Nephron (organoid): ENCODE measurements around the gene ICAM5.

ENCODE experiments used
- H3K27ac Mint-ChIP-seq, 3 experiments: 2 replicates each; pipeline ENCODE4 v1.8.0; 2020; ENCODE audit warnings: mixed read lengths in 3 of 3, mild to moderate bottlenecking in 2 of 3, moderate library complexity in 1 of 3
- H3K27me3 Mint-ChIP-seq: 2 replicates; pipeline ENCODE4 v1.8.0; 2021; ENCODE audit warnings: low read depth, mild to moderate bottlenecking, moderate library complexity, mixed read lengths
- H3K36me3 Mint-ChIP-seq: 2 replicates; pipeline ENCODE4 v1.8.0; 2020; ENCODE audit warnings: low read depth, mixed read lengths
- H3K4me1 Mint-ChIP-seq: 2 replicates; pipeline ENCODE4 v1.8.0; 2020; ENCODE audit warnings: mixed read lengths
- H3K4me3 Mint-ChIP-seq, 3 experiments: 2 replicates each; pipeline ENCODE4 v1.8.0; 2020; ENCODE audit warnings: mild to moderate bottlenecking in 3 of 3, mixed read lengths in 3 of 3, moderate library complexity in 2 of 3
- H3K9me3 Mint-ChIP-seq: 2 replicates; pipeline ENCODE4 v1.8.0; 2020; ENCODE audit warnings: mixed read lengths
- TF ChIP-seq, protein P1 (sequence below), 3 experiments: fragments of 200-600 bp; sonication (generic); IDR thresholded peaks; one replicate each; pipeline ENCODE4 v1.5.0; 2021; ENCODE audit warnings: antibody characterized with exemption in 3 of 3; ENCODE audit not compliant: unreplicated experiment in 3 of 3

The ICAM5 gene

DNA sequence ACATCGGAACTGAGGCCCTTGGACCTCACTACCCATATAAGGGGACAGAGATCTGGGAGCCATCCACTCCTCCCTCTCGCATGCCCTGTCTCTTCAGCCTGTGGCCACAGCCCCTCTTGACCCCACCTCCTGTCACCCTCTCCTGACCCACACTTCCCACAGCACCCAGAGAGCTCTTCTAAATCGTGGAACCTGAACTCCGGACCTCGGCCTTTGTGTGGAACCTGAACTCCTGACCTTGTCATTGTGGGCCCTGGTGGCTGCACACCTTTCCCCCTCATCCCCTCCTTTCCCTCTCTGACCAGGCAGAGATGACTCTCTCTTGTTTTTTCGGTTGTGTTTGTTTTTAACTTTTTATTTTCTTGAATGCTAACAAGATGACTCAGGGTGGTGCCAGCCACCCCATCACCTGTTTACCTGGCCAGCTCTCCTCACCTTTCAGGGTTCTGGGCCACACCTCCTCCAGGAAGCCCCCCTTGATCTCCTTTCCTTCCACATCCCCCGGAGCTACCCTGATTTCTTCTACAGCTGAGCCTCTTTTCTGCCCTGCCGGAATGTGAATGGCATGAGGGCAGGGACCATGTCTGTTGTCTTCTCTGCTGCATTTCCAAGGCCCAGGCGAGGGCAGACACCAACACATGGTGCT lies 32.7 kb upstream of the ICAM5 start:
- no peaks in the 10 kb centered on the region for H3K27me3 Mint-ChIP-seq
- no peak overlapping the region for H3K27ac Mint-ChIP-seq
- peaks cover 37% of the 10 kb centered on the region for H3K36me3 Mint-ChIP-seq
- peak overlapping the region in 2 of 3 experiments; percentile 3 to 53 for H3K4me3 Mint-ChIP-seq
- H3K4me1 Mint-ChIP-seq, result peaks cover 4% of the 10 kb centered on the region
- TF ChIP-seq, protein P1, sequence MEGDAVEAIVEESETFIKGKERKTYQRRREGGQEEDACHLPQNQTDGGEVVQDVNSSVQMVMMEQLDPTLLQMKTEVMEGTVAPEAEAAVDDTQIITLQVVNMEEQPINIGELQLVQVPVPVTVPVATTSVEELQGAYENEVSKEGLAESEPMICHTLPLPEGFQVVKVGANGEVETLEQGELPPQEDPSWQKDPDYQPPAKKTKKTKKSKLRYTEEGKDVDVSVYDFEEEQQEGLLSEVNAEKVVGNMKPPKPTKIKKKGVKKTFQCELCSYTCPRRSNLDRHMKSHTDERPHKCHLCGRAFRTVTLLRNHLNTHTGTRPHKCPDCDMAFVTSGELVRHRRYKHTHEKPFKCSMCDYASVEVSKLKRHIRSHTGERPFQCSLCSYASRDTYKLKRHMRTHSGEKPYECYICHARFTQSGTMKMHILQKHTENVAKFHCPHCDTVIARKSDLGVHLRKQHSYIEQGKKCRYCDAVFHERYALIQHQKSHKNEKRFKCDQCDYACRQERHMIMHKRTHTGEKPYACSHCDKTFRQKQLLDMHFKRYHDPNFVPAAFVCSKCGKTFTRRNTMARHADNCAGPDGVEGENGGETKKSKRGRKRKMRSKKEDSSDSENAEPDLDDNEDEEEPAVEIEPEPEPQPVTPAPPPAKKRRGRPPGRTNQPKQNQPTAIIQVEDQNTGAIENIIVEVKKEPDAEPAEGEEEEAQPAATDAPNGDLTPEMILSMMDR (IDR thresholded peaks at IDR 0.05; ENCODE audit: unreplicated experiment in 3 of 3), result no peak
- no peaks in the 10 kb centered on the region for H3K9me3 Mint-ChIP-seq

- H3K27ac Mint-ChIP-seq, result no peak overlapping the region
- no peaks in the 10 kb centered on the region for H3K27me3 Mint-ChIP-seq
- TF ChIP-seq, protein P1 (IDR thresholded peaks at IDR 0.05; ENCODE audit: unreplicated experiment in 3 of 3), result no peak
- peaks cover 37% of the 10 kb centered on the region for H3K36me3 Mint-ChIP-seq
- no peaks in the 10 kb centered on the region for H3K4me1 Mint-ChIP-seq
- H3K4me3 Mint-ChIP-seq, result no peak overlapping the region
- H3K9me3 Mint-ChIP-seq, result no peaks in the 10 kb centered on the region
Measured at GRCh38 chr19:10258080-10258710, 31.6 kb upstream of the ICAM5 start.

GRCh38 chr19:10259162-10259905 lies 30.4 kb upstream of the ICAM5 start:
- TF ChIP-seq, protein P1 (IDR thresholded peaks at IDR 0.05; ENCODE audit: unreplicated experiment in 3 of 3), result peak; percentile 65 to 70 (median 67)
- H3K36me3 Mint-ChIP-seq, result peaks cover 29% of the 10 kb centered on the region
- H3K27me3 Mint-ChIP-seq, result no peaks in the 10 kb centered on the region
- H3K9me3 Mint-ChIP-seq, result no peaks in the 10 kb centered on the region
- no peaks in the 10 kb centered on the region for H3K4me1 Mint-ChIP-seq
- H3K4me3 Mint-ChIP-seq, result no peak overlapping the region
- H3K27ac Mint-ChIP-seq, result no peak overlapping the region

- Mint-ChIP-seq H3K27ac (no peak overlapping the region), H3K4me1 (no peaks in the 10 kb centered on the region), H3K36me3 (peaks cover 23% of the 10 kb centered on the region), H3K4me3 (no peak overlapping the region), H3K9me3 (no peaks in the 10 kb centered on the region), H3K27me3 (no peaks in the 10 kb centered on the region)
- TF ChIP-seq, protein P1 (IDR thresholded peaks at IDR 0.05; ENCODE audit: unreplicated experiment in 3 of 3), result no peak
Measured at GRCh38 chr19:10260141-10260584, 29.6 kb upstream of the ICAM5 start.

- H3K4me3 Mint-ChIP-seq, result no peak overlapping the region
- no peak overlapping the region for H3K27ac Mint-ChIP-seq
- TF ChIP-seq, protein P1 (IDR thresholded peaks at IDR 0.05; ENCODE audit: unreplicated experiment in 3 of 3), result no peak
- no peaks in the 10 kb centered on the region for H3K4me1 Mint-ChIP-seq
- no peaks in the 10 kb centered on the region for H3K9me3 Mint-ChIP-seq
- H3K36me3 Mint-ChIP-seq, result peaks cover 6% of the 10 kb centered on the region
- peaks cover 2% of the 10 kb centered on the region for H3K27me3 Mint-ChIP-seq
Measured at GRCh38 chr19:10262771-10263170, 27.0 kb upstream of the ICAM5 start.
